Measurements from ENCODE around the gene FAM180B. TPM values are rescaled to one million over a fixed set of nuclear protein-coding genes. Genes with fewer than 3 reads are reported as not detected.

Gene FAM180B
- total RNA-seq, 1 experiment from 2014 or later: not detected

- Mint-ChIP-seq H3K9me3 (ENCODE audit: unreplicated experiment) (no peaks in the 10 kb centered on the region), H3K27ac (ENCODE audit: low read depth, unreplicated experiment) (peak overlapping the region; percentile 20), H3K27me3 (ENCODE audit: insufficient read depth, unreplicated experiment) (no peaks in the 10 kb centered on the region), H3K36me3 (ENCODE audit: insufficient read depth, unreplicated experiment) (peaks cover 13% of the 10 kb centered on the region), H3K4me3 (ENCODE audit: unreplicated experiment) (no peak overlapping the region), H3K4me1 (ENCODE audit: insufficient read depth, unreplicated experiment) (no peaks in the 10 kb centered on the region)
- ChIA-PET POLR2A (no interaction called here), CTCF (no interaction called here)
- TF ChIP-seq, protein P1, sequence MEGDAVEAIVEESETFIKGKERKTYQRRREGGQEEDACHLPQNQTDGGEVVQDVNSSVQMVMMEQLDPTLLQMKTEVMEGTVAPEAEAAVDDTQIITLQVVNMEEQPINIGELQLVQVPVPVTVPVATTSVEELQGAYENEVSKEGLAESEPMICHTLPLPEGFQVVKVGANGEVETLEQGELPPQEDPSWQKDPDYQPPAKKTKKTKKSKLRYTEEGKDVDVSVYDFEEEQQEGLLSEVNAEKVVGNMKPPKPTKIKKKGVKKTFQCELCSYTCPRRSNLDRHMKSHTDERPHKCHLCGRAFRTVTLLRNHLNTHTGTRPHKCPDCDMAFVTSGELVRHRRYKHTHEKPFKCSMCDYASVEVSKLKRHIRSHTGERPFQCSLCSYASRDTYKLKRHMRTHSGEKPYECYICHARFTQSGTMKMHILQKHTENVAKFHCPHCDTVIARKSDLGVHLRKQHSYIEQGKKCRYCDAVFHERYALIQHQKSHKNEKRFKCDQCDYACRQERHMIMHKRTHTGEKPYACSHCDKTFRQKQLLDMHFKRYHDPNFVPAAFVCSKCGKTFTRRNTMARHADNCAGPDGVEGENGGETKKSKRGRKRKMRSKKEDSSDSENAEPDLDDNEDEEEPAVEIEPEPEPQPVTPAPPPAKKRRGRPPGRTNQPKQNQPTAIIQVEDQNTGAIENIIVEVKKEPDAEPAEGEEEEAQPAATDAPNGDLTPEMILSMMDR (IDR thresholded peaks at IDR 0.05; ENCODE audit: unreplicated experiment): no peak
- no TSS peak for BruUV-seq (replicated peaks)
- DNase-seq (ENCODE audit: unreplicated experiment): no peak
- intact Hi-C loops (cut with micrococcal nuclease): no loop called here
These were observed 23.2 kb downstream of the FAM180B start for GRCh38 chr11:47609675-47610074.

DNA sequence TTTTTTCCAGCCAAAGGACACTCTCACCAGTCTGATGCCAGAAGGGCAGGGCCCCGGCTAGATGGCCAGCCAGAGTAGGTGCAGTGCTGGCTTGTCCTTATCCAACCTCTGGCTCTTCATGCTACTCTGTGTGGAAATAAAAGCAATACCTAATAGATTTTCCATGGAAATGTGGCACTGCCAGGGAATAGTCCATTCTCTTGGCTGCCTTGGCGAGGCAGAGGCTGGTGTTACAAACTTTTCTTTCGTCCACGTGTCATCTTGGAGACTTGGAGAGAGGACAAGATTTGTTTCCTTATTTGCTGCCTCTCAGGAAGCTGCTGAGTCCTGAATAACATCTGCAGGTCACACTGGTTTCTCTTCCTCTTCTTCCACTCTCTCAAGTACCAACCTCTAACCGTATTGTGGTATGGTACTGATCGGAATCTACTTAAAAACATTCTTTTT, 24.9 kb downstream of the FAM180B start:
- no peaks in the 10 kb centered on the region for H3K9me3 Mint-ChIP-seq (ENCODE audit: unreplicated experiment)
- intact Hi-C loops (cut with micrococcal nuclease): no loop called here
- TF ChIP-seq, protein P1 (IDR thresholded peaks at IDR 0.05; ENCODE audit: unreplicated experiment): no peak
- no peaks in the 10 kb centered on the region for H3K4me1 Mint-ChIP-seq (ENCODE audit: insufficient read depth, unreplicated experiment)
- no peak overlapping the region for H3K4me3 Mint-ChIP-seq (ENCODE audit: unreplicated experiment)
- no peaks in the 10 kb centered on the region for H3K27me3 Mint-ChIP-seq (ENCODE audit: insufficient read depth, unreplicated experiment)
- no peak for DNase-seq (ENCODE audit: unreplicated experiment)
- BruUV-seq (replicated peaks): no TSS peak
- no peak overlapping the region for H3K27ac Mint-ChIP-seq (ENCODE audit: low read depth, unreplicated experiment)
- ChIA-PET POLR2A (interaction anchor here (0.7 to 1.0 kb wide), 2 partner anchors 16 to 33 kb away, joined by 3 read pairs; partner anchors contain the start of gene KBTBD4), CTCF (no interaction called here)
- H3K36me3 Mint-ChIP-seq (ENCODE audit: insufficient read depth, unreplicated experiment): peaks cover 22% of the 10 kb centered on the region

DNA sequence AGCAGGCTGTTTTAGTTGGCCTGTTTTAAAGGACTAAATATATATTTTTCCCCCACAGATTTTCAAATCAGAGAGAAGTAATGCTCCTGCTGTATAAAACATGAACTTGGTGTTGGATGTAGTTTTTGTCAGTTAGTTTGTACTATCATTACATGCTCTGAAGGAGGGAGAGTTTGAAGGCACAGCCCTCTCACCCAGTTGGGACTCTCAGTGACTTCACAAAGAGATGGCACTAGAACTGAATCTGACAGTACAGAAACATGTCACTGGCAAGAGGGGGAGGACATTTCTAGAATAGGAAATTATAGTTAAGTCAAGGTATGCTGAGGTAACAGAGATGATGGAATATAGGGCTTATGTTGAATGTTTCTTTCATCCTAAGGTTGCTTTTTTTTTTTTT, 28.8 kb downstream of the FAM180B start:
- H3K9me3 Mint-ChIP-seq (ENCODE audit: unreplicated experiment): no peaks in the 10 kb centered on the region
- no TSS peak for BruUV-seq (replicated peaks)

DNA sequence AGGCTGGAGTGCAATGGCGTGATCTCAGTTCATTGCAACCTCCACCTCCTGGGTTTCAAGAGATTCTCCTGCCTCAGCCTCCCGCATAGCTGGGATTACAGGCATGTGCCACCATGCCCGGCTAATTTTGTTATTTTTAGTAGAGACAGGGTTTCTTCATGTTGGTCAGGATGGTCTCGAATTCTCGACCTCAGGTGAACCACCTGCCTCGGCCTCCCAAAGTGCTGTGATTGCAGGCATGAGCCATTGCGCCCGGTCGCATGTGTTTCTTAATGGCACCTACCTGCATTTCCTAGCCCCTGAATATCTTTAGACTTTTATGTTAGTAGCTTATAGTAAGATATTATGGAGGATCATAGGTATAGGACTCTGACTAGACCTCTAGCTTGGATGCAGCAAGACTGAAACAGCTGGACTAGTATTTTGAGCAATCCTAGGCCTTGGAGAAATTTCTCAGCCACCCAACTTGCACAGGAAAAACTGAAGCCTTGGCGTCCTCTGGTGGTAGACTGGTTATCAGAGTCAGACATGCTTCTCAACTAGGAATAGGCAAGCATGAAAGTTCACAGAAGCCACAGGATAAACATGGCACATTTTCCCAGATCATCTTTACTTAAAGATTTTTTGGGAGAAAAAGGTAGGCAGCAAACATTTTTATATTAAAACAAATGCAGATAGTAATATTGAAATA, 30.4 kb downstream of the FAM180B start:
- POLR2A ChIA-PET: interaction anchor here (0.7 to 1.8 kb wide), 5 partner anchors 11 to 127 kb away, joined by 3 to 5 read pairs (median 3); partner anchors contain the start of gene CELF1
- Mint-ChIP-seq H3K27ac (ENCODE audit: low read depth, unreplicated experiment) (no peak overlapping the region), H3K27me3 (ENCODE audit: insufficient read depth, unreplicated experiment) (no peaks in the 10 kb centered on the region), H3K4me3 (ENCODE audit: unreplicated experiment) (no peak overlapping the region), H3K36me3 (ENCODE audit: insufficient read depth, unreplicated experiment) (peaks cover 63% of the 10 kb centered on the region), H3K9me3 (ENCODE audit: unreplicated experiment) (no peaks in the 10 kb centered on the region), H3K4me1 (ENCODE audit: insufficient read depth, unreplicated experiment) (no peaks in the 10 kb centered on the region)
- CTCF ChIA-PET: interaction anchor here (0.9 to 1.1 kb wide), 3 partner anchors 16 to 43 kb away, joined by 3 read pairs; no protein-coding TSS in a partner anchor
- no TSS peak for BruUV-seq (replicated peaks)
- TF ChIP-seq, protein P1 (IDR thresholded peaks at IDR 0.05; ENCODE audit: unreplicated experiment): peak; percentile 34
- peak; percentile 61 for DNase-seq (ENCODE audit: unreplicated experiment)
- intact Hi-C loops (cut with micrococcal nuclease): no loop called here

More for the DNA sequence above, 28.8 kb downstream of the FAM180B start:
- intact Hi-C loops (cut with micrococcal nuclease): no loop called here
- peaks cover 48% of the 10 kb centered on the region for H3K36me3 Mint-ChIP-seq (ENCODE audit: insufficient read depth, unreplicated experiment)
- ChIA-PET POLR2A (interaction anchor here (1.3 kb wide), 1 partner anchor 36 kb away, joined by 3 read pairs; the partner anchor contains the start of genes KBTBD4 and NDUFS3), CTCF (no interaction called here)
- no peaks in the 10 kb centered on the region for H3K4me1 Mint-ChIP-seq (ENCODE audit: insufficient read depth, unreplicated experiment)
- no peaks in the 10 kb centered on the region for H3K27me3 Mint-ChIP-seq (ENCODE audit: insufficient read depth, unreplicated experiment)
- no peak overlapping the region for H3K4me3 Mint-ChIP-seq (ENCODE audit: unreplicated experiment)
- DNase-seq (ENCODE audit: unreplicated experiment): no peak
- TF ChIP-seq, protein P1 (IDR thresholded peaks at IDR 0.05; ENCODE audit: unreplicated experiment): no peak
- H3K27ac Mint-ChIP-seq (ENCODE audit: low read depth, unreplicated experiment): no peak overlapping the region
